ENCODE data around the gene TYROBP. TPM values are rescaled to one million over a fixed set of nuclear protein-coding genes. Genes with fewer than 3 reads are reported as not detected.
"Not testable (repeated sequence)": the region's sequence is repeated elsewhere in the genome, so short reads cannot be mapped to it uniquely, and the experiment has no call there.

The TYROBP gene
- total and polyA plus RNA-seq, 10 donors = 281 to 747 (median 383) TPM

DNA sequence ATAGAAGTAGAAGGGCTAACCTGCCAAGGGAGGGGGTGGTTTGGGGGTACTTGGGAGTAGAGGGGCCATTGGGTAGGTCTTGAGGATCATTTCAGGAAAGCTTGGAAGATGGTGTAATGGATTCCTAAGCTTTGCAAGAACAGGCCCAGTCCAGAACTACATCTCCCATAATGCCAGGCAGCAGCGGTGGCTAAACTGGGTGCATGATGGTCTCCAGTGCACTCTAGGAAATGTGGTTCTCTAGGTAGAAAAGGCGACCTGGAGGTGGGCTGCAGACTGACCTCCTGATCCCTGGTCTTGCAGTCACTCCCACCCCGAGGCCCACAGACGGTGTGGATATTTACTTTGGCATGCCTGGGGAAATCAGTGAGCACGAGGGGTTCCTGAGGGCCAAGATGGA is 35.9 kb downstream of the TYROBP start:
- H3K27ac ChIP-seq = no peak overlapping the region
- H3K27me3 ChIP-seq (replicated peaks in 1 of 7) = peaks cover 0 to 88% (median 45%) of the 10 kb centered on the region in 7 donors
- no peak overlapping the region for H3K4me3 ChIP-seq
- H3K9me3 ChIP-seq = no peaks in the 10 kb centered on the region
- no peaks in the 10 kb centered on the region for H3K36me3 ChIP-seq
- TF ChIP-seq POLR2A (IDR thresholded peaks at IDR 0.05) (no peak), POLR2AphosphoS5 (IDR thresholded peaks at IDR 0.05) (no peak)
- TF ChIP-seq, protein P1, sequence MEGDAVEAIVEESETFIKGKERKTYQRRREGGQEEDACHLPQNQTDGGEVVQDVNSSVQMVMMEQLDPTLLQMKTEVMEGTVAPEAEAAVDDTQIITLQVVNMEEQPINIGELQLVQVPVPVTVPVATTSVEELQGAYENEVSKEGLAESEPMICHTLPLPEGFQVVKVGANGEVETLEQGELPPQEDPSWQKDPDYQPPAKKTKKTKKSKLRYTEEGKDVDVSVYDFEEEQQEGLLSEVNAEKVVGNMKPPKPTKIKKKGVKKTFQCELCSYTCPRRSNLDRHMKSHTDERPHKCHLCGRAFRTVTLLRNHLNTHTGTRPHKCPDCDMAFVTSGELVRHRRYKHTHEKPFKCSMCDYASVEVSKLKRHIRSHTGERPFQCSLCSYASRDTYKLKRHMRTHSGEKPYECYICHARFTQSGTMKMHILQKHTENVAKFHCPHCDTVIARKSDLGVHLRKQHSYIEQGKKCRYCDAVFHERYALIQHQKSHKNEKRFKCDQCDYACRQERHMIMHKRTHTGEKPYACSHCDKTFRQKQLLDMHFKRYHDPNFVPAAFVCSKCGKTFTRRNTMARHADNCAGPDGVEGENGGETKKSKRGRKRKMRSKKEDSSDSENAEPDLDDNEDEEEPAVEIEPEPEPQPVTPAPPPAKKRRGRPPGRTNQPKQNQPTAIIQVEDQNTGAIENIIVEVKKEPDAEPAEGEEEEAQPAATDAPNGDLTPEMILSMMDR (IDR thresholded peaks at IDR 0.05 in 8 of 11, conservative IDR thresholded peaks at IDR 0.05 in 3 of 11) = no peak
- intact Hi-C loops (cut with DNase I; ENCODE audit: low total_unique reads) = no loop called here
- peaks cover 10 to 27% (median 24%) of the 10 kb centered on the region in 6 donors for H3K4me1 ChIP-seq
- WGBS, 5 donors = 77 to 84% (median 80%) methylated on average over 5 of the region's 5 CpGs
- DNase-seq = no peak

DNA sequence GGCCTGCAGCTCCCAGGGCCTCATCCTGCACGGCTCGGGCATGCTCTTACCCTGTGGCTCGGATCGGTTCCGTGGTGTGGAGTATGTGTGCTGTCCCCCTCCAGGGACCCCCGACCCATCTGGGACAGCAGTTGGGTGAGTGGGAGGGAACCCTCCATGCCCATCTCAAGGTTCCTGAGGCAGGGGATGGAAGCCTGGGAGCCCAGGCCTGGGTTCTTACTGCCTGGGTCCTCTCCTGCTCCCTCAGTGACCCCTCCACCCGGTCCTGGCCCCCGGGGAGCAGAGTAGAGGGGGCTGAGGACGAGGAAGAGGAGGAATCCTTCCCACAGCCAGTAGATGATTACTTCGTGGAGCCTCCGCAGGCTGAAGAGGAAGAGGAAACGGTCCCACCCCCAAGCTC is 36.5 kb downstream of the TYROBP start:
- intact Hi-C loops (cut with DNase I; ENCODE audit: low total_unique reads) = no loop called here
- no peak overlapping the region for H3K27ac ChIP-seq
- H3K9me3 ChIP-seq = no peaks in the 10 kb centered on the region
- H3K36me3 ChIP-seq = no peaks in the 10 kb centered on the region
- 62 to 75% (median 70%) methylated on average over 9 to 12 of the region's 12 CpGs for WGBS, 5 donors
- peaks cover 10 to 27% (median 24%) of the 10 kb centered on the region in 6 donors for H3K4me1 ChIP-seq
- peaks cover 0 to 91% (median 45%) of the 10 kb centered on the region in 7 donors for H3K27me3 ChIP-seq (replicated peaks in 1 of 7)
- DNase-seq = no peak
- H3K4me3 ChIP-seq = no peak overlapping the region
- TF ChIP-seq, protein P1 (IDR thresholded peaks at IDR 0.05 in 8 of 11, conservative IDR thresholded peaks at IDR 0.05 in 3 of 11) = no peak
- TF ChIP-seq POLR2AphosphoS5 (IDR thresholded peaks at IDR 0.05) (no peak), POLR2A (IDR thresholded peaks at IDR 0.05) (no peak)

DNA sequence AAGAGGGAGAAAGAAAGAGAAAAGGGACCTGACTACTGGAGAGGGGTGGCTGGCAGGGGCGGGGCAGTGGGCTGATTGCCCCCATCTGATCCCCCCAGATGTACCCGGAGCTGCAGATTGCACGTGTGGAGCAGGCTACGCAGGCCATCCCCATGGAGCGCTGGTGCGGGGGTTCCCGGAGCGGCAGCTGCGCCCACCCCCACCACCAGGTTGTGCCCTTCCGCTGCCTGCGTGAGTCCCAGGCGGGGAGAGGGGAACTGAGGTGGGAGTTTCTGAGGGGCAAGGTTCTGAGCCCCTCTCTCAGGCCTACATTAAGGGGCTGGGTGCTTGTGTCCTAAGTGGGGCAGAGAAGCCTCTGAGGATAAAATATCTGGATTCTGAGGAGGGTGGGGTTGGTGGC is 37.3 kb downstream of the TYROBP start:
- no peaks in the 10 kb centered on the region for H3K9me3 ChIP-seq
- peaks cover 0 to 96% (median 45%) of the 10 kb centered on the region in 7 donors for H3K27me3 ChIP-seq (replicated peaks in 1 of 7)
- no peak overlapping the region for H3K4me3 ChIP-seq
- no peak overlapping the region for H3K27ac ChIP-seq
- no peak for DNase-seq
- WGBS, 5 donors = 70 to 84% (median 77%) methylated on average over 12 of the region's 12 CpGs
- H3K36me3 ChIP-seq = no peaks in the 10 kb centered on the region
- H3K4me1 ChIP-seq = peaks cover 10 to 27% (median 24%) of the 10 kb centered on the region in 6 donors
- no peak for TF ChIP-seq POLR2AphosphoS5 (IDR thresholded peaks at IDR 0.05)
- TF ChIP-seq, protein P1 (IDR thresholded peaks at IDR 0.05 in 8 of 11, conservative IDR thresholded peaks at IDR 0.05 in 3 of 11) = no peak
- intact Hi-C loops (cut with DNase I; ENCODE audit: low total_unique reads) = no loop called here

DNA sequence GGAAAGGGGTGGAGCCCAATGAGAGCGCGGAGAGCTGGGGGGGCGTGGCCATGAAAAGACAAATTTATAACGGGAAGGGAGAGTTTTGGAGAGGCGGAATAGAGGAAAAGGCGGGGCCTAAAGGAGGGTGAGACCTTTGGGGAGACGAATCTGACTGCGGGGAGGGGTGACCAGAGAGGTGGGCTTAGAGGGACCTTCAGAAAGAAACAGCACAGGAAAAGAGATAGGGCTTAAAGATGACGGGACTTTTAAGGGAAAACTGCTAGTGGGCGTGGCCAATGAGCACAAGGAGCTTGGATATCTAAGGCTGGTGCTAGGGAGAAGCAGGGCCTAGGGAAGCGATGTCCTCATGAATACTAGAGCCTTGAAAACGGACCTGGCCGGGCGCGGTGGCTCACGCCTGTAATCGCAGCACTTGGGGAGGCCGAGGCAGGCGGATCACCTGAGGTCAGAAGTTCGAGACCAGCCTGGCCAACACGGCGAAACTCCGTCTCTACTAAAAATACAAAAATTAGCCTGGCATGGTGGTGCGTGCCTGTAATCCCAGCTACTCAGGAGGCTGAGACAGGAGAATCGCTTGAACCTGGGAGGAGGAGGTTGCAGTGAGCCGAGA is 37.9 kb downstream of the TYROBP start:
- H3K27ac ChIP-seq; DNase-seq; H3K36me3 ChIP-seq; H3K9me3 ChIP-seq; intact Hi-C loops (cut with DNase I; ENCODE audit: low total_unique reads): not testable (repeated sequence)
- H3K4me3 ChIP-seq = peak overlapping the region in 2 of 8 donors; percentile 6 to 69
- peaks cover 0 to 95% (median 45%) of the 10 kb centered on the region in 7 donors for H3K27me3 ChIP-seq (replicated peaks in 1 of 7)
- WGBS, 5 donors = 35 to 42% (median 38%) methylated on average over 26 of the region's 26 CpGs
- peaks cover 10 to 27% (median 24%) of the 10 kb centered on the region in 6 donors for H3K4me1 ChIP-seq

Measured in spleen (tissue), 11 donors.